DMS114 treated with DMSO at 0.1 percent for 48 hours (cell line): ENCODE results near the gene SLC1A1.

Source experiments
- DNase-seq: peaks from one replicate; lab custom pipeline; 2025; ENCODE audit not compliant: unreplicated experiment; lab: John Stamatoyannopoulos, UW

SLC1A1 gene

DNA sequence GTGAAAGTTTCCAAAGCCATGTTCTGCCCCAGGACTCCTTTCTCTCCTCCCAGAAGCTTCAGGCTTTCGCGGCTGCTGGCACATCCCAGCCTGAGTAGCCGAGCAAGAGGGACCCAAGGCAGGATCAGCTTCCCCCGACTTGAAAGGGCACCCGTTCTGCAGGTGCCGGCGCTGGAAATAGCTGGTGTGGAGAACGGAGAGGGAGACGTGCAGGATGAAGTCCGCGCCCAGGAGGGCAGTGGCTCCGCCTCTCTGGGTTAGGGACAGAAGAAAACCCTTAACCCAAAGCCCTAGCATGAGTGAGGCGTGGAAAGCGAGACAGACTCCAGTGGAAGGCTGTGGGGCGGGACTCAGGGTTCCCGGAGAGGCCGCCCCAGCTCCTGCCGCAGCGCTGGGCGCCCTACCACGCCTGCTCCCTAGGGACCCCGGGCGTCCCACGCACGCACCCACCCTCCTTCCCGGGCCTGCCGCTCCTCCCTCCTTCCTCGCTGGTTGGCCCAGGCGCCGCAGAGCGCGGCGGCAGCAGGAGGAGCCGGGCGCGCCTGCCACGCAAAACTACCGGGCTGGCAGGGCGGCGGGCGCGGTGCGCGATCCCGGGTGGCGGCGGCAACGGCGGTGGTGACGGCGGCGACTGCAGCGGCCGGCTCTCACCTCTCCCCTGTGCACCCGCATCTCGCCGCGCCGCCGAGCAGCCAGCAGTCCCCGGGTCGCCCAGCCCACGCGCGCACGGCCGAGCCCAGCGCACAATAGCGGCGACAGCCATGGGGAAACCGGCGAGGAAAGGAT lies at the start of gene SLC1A1:
TSS of gene SLC1A1 (plus strand) at position 550 of the 786 bp plus-strand sequence. CDS start at position 762, 212 bp downstream.
- no peak for DNase-seq

DNA sequence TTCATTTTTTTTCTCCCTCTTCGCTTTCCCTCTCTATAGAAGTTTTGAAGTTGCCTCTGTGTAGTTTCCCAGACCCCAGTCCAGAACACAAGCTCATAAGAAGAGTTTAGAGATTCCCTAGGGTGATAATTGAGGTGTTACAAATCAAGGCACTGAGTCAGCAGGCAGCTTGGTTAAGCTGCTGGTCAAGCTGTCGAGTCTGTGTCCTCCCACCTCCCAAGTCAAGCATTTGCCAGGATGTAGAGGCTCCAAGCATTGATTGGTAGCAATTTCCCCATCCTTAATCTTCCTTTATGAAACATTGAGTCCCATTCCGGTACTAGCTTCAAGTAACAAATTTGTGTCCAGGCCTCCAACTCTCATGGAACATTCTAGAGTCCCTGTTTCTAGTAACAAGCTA lies 47.5 kb upstream of the SLC1A1 start:
- DNase-seq = no peak

DNA sequence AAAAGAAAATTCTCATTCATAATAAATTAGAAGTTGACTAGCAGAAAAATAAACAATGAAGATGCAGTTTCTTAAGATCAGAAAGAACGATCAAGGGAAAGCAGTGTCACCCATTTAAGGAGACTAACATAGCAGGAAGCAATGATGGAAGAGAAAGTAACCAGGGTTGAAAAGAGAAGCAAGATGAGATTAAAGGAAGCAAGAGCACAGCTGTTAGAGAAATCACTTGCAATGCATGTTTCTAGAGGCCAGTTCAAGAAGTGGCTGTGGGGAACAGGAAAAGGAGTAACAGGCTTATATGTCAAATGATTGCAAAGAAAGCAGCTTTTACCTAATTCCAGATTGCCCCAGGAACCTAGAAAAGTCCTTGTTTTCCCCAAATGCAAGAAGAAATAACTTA lies 46.8 kb upstream of the SLC1A1 start:
- no peak for DNase-seq

DNA sequence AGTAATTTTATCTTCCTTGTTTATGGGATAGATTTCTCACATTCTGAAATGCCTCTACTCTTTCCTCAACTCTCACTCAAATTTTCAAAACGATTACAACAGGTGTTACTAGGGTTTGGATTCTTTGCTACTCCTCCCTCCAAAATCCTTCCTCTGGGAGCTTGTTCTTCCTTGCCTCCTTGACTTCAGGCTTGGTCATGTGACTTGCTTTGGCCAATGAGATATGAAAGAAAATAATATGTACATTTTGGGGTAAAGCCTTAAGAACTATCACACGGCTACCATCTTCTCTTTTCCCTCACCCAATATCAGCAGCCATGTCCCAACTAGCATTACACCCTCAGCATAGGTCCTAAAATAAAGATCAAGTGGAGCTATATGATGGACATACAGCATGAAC lies 28.8 kb upstream of the SLC1A1 start:
- DNase-seq = no peak

DNA sequence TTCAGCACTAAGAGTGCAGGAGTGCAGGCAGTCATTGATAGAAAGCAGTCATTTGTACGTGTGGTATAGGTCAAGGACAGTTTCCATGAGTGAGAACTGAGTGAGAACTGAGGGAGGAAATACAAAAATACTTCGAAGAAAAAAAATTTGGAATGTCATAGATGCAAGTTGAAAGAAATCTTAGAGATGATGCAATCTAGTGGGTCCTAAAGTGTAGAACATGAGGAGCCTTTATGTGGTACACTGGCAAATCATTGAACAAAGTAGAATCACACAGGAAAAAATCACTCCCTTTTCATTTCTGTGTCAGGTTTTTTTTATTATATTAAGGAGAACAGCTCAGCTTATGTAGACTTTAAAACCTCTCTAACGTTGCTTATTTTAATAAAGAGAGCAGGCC lies 26.4 kb upstream of the SLC1A1 start:
- DNase-seq = no peak

DNA sequence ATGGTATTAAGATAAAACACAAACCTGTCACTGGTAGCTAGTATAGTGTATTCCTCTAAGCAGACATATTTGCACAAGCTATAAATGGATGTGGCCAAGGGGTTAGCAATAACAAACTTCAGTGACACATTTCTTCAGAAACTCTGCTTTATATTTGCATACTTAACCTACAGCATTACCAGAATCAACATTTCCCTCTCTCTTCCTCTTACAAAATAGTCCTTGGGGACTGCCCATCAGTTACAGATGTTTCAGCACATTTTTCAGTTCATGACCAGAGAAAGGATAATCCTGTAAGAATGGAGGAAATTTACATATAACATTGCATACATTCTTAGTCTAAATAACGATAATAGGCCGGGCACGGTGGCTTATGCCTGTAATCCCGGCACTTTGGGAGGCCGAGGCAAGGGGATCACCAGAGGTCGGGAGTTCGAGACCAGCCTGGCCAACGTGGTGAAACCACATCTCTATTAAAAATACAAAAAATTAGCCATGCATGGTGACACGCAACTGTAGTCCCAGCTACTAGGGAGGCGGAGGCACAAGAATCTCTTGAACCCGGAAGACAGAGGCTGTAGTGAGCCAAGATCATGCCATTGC lies 25.3 kb upstream of the SLC1A1 start:
- DNase-seq = no peak

DNA sequence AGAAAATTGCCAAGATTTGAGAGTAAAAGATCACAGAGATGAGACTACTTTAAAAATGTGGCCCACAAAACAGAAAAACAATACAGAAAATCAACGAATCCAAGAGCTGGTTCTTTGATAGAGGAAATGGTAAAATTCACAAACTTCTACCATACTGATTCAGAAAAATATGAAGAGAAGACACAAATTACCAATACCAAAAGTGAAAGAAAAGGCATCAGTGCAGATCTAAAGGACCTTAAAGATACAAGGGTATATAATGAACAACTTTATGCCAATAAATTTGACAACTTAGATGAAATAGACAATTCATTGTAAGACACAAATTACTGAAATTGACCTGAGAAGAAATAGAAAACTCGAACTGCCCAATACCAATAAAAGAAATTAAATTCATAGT lies 24.4 kb upstream of the SLC1A1 start:
- no peak for DNase-seq

DNA sequence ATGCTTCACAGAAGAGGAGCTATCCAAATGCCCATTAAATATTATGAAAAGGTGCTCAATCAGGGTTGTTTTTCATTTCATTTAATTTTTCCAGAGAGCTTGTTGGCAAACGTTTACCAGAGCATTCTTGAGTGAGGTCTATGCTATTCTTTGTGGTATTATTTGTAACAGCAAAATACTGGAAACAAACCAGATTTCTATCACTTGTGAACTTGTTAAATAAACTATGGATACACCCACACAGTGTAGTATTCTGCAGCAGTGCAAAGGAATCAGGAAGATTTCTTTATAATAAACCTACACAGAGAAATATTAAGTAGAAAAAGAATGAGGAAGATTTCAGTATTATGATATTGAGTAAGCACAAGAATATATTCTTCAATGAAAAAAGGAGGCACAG lies 15.0 kb upstream of the SLC1A1 start:
- DNase-seq = no peak

DNA sequence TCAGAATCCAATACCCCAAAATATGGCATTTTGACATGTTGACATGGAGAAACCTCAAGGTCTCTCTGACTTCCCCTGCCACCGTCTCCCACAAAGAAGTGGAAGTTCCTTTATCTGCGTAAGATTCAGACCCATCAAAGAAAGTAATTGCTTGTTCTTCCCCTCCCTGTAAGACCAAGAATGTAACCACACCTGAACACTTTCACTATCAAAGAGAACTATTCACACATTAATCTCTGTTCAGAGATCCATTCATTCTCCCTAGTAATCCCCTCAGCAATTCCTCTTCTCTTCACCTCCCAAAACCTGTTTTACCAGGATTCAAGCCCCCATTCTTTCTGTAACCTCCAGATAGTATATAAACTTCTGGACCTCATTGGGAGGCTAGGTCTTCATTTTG lies 4.1 kb upstream of the SLC1A1 start:
- no peak for DNase-seq

DNA sequence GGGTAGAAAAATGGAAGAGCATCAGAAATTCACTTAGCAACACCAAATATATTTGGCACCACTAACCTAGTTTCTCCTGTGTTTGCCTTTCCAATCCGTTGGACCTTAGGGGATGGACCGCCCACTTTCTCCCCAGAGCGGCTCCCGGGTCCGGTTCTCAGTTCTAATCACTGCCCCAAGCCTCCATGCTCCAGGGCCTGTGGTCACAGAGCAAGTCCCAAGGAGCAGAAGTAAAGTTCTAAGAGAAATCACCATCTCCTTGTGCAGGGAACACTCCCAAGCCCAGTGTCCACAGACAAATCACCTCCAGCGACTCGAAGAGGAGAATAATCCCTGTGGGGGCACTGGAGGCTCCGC lies 728 bp upstream of the SLC1A1 start:
- DNase-seq = no peak

DNA sequence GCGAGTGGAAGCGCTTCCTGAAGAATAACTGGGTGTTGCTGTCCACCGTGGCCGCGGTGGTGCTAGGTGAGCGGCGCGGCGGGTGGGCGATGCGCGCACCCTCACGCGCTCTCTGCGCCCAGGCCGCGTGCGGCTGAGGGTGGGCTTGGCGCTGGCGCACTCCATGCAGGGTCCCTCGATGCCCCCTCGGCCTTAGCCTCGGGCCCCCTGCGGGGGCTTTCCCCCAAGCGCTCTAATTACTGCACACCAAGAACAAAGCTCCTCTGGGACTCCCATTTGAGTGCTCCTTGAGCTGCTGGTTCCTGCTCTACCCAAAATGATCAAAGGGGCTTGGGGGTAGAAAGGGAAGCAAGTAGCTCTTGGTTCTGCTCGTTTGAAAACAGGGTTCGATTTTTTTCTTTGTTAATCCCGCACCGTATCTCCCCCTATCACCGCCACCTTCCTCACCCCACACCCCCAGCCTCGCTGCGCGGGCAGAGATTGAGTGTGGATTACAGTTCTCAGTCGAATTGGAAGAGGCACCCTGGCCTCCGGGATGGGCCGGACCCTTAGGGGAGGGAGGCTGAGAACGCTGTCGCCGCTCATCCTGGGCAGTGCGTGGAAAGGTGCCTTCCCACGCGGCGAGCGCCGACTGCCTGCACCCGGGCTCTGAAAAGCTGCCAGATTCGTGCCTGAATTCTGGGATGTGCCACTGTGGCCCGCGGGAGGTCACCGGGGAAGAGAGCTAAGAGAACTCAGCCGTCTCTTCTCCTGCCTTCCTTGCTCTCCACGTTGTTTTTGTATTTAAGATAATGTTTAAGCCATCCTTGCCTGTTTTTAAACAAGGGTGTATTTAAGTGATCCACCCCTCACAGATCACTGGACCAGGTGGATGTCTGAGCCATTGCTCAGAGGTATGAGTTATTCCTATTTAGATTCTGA lies 697 bp downstream of the SLC1A1 start:
- no peak for DNase-seq

DNA sequence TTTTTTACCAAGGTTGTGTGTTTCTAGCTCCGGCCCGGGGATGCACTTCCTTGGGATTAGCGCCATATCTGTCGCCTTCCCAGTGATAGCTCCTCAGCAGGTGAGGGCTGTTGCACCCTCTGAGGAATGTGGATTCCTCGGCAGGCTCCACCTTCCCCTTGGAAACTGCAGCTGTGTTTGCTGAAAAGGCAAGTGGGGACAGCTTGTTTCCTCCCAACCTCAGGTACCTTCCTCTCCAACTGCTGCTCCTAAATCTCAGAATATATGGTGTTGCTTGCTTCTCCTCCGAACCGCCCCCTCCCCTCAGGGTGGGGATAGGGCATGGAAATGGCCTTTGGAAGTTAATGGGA lies 1.3 kb downstream of the SLC1A1 start:
- DNase-seq = no peak

DNA sequence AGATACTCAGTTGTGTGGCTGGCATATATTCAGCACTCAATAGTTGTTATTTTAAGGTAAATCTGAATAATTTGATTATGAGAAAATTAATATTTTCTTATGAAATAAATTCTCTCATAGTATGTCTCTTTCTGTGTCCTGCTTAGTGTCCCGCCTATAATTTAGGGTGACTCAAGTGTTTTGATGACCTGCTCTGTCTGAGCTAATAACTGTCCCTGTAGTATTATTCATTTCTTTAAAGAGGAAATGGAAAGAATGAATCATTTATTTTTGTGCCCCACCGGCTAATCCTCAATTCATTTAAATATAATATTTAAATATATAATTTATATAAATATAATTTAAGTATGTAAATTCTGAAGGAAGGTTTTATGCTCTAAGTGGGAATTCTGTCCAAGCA lies 4.1 kb downstream of the SLC1A1 start:
- no peak for DNase-seq

DNA sequence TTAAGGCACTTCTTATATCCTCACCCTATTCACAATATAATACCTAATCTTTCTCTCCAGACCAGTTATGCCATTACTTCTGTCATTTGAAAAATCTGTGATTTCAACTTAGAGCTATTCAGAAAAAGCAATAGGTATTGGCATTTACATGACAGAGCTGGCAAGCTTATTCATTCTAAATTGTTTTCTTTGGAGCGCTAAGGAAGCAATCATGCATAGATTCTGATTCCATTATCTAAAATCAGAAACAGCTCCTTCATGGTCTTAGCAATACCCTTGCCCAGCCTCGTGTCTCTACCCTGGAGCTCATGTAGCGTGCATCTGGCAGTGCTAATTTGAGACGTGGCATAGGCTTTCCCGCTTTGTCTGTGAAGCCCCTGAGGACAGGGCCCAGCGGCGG lies 4.5 kb downstream of the SLC1A1 start:
- no peak for DNase-seq

DNA sequence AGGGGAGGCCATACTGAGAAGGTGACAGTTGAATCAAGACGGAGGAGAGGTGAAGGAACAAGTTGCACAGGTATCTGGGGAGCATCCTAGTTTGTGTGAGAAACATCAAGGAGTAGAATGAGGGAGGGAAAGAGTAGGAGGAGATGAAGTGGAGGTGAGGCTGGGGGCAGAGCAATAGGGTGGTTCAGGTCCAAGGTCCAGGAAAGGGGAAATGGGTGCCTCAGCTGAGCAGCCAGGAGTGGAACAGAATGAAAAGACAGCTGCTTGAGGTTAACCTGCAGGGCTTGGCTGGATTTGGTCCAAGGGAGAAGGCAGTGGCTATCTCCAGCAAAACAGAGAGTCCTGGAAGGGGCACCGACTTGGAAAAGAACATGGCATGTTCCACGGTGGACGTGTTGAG lies 5.3 kb downstream of the SLC1A1 start:
- DNase-seq = no peak

DNA sequence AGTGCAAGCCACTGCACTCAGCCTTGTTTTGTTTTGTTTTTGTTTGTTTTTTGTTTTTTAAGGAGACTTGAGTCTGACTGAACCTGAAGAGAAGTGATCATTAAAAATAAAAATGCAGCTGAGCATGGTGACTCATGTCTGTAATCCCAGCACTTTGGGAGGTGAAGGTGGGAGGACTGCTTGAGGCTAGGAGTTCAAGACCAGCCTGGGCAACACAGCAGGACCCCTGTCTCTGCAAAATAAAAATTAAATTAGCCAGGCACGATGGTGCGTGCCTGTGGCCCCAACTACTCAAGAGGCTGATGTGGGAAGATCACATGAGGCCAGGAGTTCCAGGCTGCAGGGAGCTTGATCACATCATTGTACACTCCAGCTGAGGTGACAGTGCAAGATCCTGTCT lies 6.2 kb downstream of the SLC1A1 start:
- DNase-seq = no peak

DNA sequence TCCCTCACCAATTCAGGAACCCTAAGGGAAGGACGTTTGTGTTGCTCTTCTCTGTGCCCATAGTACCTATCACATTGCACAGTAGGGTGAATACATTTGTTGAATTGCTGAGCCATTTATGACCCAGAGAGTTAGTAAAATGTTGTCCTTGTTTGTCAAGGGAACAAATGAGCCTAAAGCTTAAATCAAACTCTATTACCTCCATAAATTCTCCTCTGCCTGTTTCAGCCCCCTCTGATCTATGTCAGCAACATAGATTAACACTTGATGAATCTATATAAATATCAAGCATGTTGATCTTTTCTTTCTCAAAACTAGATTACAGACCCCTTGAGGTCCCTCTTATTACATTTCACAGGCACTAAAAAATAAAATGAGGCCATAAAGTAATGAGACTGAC lies 7.1 kb downstream of the SLC1A1 start:
- no peak for DNase-seq

DNA sequence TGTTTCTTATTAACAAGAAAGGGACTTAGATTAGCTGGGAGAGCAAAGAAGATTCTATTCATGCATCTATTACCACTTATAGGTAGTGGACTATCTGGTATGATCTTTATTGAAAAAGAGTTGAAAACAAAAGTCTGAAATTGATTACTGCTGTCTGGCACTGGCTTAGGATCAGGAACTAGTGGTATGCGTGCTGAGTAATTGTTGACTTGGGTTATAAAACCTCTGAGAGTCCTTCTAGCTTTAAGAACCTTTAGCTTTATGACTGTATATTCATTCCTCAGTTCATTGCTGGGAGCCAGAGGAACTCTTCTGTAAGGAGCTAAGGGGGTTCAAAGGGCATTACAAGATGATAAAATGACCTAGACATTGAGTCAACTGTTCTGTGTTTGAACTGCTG lies 7.6 kb downstream of the SLC1A1 start:
- DNase-seq = no peak

DNA sequence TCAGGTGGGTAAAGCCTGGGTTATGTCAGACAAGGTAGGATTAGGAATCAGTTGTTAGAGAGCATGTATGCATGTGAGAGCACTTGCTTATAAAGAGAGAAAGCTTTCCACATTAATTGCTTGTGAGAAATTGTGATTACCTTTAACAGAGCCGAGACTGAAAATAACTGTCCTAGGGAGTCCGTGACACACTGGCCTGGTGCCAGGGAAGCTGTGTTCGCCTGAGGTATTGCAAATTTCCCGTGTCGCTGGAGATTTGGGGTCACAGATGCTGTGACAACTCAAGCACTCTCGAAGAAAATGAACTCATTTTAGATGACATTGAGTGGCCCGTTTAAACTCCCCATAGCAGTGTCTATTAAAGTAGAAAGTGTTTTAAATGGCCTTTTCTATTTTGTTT lies 9.6 kb downstream of the SLC1A1 start:
- no peak for DNase-seq

DNA sequence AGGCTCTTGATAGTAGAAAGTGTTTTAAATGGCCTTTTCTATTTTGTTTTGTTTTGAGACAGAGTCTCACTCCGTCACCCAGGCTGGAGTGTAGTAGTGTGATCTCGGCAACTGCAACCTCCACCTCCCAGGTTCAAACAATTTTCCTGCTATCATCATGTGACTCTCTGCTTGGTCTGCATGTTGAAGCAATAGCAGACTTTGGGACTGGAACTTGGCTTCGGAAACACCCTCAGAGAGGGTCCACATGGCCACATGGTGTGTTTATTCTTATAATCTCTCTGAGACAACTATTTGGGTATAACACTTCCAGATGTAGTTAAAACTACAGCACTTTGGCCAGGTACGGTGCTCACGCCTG lies 10.9 kb downstream of the SLC1A1 start:
- no peak for DNase-seq

DNA sequence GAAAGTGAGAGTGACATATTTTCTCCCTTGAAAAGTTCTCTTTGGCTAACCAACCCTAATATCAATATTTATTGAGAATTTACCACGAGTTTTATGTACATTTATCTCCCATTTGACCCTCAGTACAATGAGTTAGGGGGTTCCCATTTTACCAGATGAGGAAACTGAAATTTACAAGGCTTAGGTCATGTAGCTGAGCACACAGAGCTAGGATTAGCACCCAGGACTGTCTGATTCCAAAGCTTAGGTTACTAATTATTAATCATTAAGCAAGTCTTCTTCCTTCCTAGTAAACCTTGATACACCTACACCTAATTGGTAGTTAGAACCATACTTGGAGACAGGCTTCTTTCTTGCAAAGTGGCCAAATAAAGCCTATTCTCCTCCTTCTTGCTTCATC lies 12.2 kb downstream of the SLC1A1 start:
- DNase-seq = no peak

DNA sequence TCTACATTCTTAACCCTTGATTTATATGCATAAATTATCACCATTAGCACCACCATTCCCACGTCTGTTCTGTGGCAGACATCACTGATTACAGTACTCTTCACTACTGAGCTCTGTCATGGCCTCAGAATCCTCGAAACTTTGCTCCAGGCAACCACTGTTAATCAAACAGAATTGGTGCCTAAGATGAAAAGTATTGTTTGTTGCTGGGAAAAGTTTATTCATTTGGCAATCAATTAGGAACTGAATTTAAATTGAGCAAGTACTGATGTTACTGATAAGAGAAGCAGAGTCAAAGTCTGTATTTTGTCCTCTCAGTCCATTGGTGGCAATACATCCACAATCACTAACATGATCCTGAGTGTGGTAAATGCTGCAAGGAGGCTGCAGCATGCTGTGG lies 12.8 kb downstream of the SLC1A1 start:
- DNase-seq = no peak
